ES-I3 (cell line): ENCODE data around the gene ZFAND3.

Source experiments
- H3K36me3 ChIP-seq: 2 replicates; pipeline ENCODE4 v1.6.1; 2013; ENCODE audit warnings: mild to moderate bottlenecking, low read length, control low read depth, moderate library complexity; ENCODE audit not compliant: insufficient read depth
- H3K4me1 ChIP-seq: 2 replicates; pipeline ENCODE4 v1.6.1; 2013; ENCODE audit warnings: mild to moderate bottlenecking, control low read depth, low read length; ENCODE audit not compliant: insufficient read depth
- H3K9ac ChIP-seq: 2 replicates; pipeline ENCODE4 v1.6.1; 2013; ENCODE audit warnings: low read depth, mild to moderate bottlenecking, low read length, moderate library complexity
- H3K9me3 ChIP-seq: 2 replicates; pipeline ENCODE4 v1.6.1; 2013; ENCODE audit warnings: mild to moderate bottlenecking, low read length, moderate library complexity; ENCODE audit not compliant: control insufficient read depth, insufficient read depth

Gene ZFAND3

GRCh38 chr6:38146734-38147027 lies 327.2 kb downstream of the ZFAND3 start:
- Histone ChIP-seq H3K9ac (no peak overlapping the region), H3K4me1 (0 out of 2 replicates have a peak, but pooled peaks cover 7% of the 10 kb centered on the region), H3K36me3 (no peaks in the 10 kb centered on the region), H3K9me3 (no peaks in the 10 kb centered on the region)

GRCh38 chr6:38148606-38149005 lies 329.1 kb downstream of the ZFAND3 start:
- Histone ChIP-seq H3K9me3 (no peaks in the 10 kb centered on the region), H3K36me3 (no peaks in the 10 kb centered on the region)

DNA sequence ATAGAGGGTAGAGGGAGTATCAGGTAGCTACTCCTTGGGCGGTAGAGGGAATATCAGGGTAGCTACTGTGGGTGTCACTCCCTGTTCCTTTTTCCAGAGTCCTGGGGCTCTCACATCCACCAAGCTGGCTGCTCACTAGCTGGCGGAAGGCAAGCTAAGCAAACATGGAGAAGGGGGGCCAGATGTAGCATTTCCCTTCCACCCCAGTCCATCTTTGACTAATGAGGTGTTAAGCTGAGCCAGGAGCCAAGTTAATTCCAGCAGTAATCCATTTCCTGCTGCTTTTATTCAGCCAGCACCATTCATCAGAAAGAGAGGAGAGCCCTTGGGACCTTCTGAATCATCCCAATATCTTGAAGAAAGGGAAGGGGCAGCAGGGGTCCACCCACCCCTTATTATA lies 330.0 kb downstream of the ZFAND3 start:
- Histone ChIP-seq H3K9me3 (no peaks in the 10 kb centered on the region), H3K36me3 (no peaks in the 10 kb centered on the region), H3K9ac (no peak overlapping the region), H3K4me1 (0 out of 2 replicates have a peak, but pooled peaks cover 12% of the 10 kb centered on the region)

More at GRCh38 chr6:38148606-38149005, 329.1 kb downstream of the ZFAND3 start:
- Histone ChIP-seq H3K9ac (no peak overlapping the region), H3K4me1 (0 out of 2 replicates have a peak, but pooled peaks cover 9% of the 10 kb centered on the region)

DNA sequence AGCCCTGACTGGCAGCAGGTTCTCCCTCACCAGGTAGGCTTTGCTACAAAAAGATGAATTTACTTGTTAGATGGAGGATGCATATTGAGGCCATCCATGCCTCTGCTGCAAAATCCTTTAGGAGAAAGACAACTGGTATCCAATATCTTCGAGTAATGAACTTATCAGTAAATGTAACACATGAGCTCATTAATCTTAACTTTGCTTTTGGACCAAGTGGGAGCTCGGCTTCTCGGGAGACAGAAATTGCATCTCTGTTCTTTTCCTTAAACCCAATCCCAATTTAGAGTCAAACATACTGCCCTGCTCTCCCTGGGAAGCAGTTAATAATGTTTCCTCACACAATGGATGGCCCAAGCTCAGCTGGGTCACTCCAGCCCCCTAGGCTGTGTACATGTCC lies 330.5 kb downstream of the ZFAND3 start:
- Histone ChIP-seq H3K9me3 (no peaks in the 10 kb centered on the region), H3K9ac (no peak overlapping the region), H3K36me3 (no peaks in the 10 kb centered on the region), H3K4me1 (0 out of 2 replicates have a peak, but pooled peaks cover 12% of the 10 kb centered on the region)

DNA sequence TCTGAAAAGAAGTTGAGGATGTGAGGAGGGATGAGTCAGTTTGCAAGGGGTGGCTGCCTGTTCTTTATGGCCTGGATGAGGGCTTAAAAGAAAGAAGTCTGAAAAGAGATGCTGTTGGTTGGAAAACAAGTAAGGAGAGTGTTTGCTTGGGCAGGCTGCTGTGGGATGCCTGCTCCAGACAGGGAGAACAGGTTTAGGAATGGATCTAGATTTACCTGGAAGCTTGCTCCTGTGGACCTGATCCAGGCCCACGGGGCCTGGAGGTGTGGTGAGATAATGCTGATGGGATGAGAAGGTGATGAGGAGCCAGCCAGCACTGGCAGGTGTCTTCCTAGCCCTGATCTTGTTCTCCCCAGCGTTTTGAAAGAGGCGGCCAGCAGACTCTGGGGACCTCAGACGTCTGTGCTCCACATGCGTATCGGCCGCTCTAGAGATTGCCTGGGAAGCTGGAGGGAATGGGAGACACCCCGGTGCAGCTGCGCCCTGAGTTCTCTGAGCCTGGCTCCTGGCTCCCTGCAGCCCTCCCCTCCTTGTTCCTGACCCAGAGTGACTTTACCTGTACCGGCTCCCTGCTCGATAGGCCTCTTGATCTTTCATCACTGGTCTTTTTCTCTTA lies 331.3 kb downstream of the ZFAND3 start:
- Histone ChIP-seq H3K9me3 (no peaks in the 10 kb centered on the region), H3K36me3 (no peaks in the 10 kb centered on the region), H3K4me1 (0 out of 2 replicates have a peak, but pooled peaks cover 12% of the 10 kb centered on the region), H3K9ac (no peak overlapping the region)

GRCh38 chr6:38151580-38152500 lies 332.3 kb downstream of the ZFAND3 start:
- H3K9me3 ChIP-seq: no peaks in the 10 kb centered on the region
- H3K36me3 ChIP-seq: no peaks in the 10 kb centered on the region
- H3K9ac ChIP-seq: no peak overlapping the region
- 0 out of 2 replicates have a peak, but pooled peaks cover 12% of the 10 kb centered on the region for H3K4me1 ChIP-seq

DNA sequence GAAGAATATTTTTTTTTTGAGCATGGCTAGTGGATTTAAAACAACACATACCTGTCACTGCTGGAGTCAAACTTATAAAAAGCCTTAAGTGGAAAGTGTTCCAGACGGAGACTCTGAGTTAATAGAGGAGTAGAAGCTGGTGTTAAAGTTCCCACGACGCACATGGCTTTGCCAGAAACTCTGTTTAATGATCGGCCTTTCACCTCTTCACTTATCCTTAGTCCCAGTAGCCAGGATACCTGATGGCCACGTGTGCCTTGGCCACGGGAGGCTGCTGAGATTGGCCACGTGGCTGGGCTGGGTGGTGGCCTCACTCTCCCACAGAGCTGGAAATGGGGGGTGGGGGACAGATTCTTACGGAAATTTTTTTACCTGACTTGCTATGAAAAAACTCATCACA lies 333.1 kb downstream of the ZFAND3 start:
- Histone ChIP-seq H3K36me3 (no peaks in the 10 kb centered on the region), H3K4me1 (0 out of 2 replicates have a peak, but pooled peaks cover 12% of the 10 kb centered on the region), H3K9ac (no peak overlapping the region), H3K9me3 (no peaks in the 10 kb centered on the region)

GRCh38 chr6:38153076-38153797 lies 333.7 kb downstream of the ZFAND3 start:
- H3K4me1 ChIP-seq: 0 out of 2 replicates have a peak, but pooled peaks cover 12% of the 10 kb centered on the region
- H3K36me3 ChIP-seq: no peaks in the 10 kb centered on the region
- H3K9ac ChIP-seq: no peak overlapping the region
- no peaks in the 10 kb centered on the region for H3K9me3 ChIP-seq

DNA sequence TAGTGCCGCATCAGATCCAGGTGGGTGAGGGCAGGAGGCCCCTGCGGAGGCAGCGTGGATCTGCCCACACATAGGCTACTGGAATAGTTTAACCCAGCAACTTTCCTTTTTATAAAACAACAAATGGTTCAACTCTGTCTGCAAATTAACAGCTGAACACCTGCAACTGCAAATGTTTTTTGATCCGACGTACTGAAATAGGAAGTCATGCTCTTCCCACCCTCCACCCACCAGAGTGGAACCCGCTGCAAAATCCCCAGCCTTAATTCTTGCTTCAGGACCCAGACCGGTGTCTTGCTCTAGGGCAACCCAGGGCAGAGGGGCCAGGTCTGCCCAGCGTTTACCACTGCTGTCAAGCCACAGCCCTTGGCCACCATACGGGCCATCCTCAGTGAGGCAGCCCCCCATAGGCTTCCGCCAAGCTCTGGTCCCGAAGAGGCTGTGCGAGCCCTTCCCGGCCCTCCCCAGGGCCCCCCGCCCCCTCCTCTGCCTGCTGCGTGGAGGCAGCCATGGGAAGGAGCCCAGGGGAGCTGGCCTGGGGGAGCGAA lies 334.3 kb downstream of the ZFAND3 start:
- Histone ChIP-seq H3K9ac (no peak overlapping the region), H3K9me3 (no peaks in the 10 kb centered on the region), H3K4me1 (0 out of 2 replicates have a peak, but pooled peaks cover 11% of the 10 kb centered on the region), H3K36me3 (no peaks in the 10 kb centered on the region)

GRCh38 chr6:38154731-38155130 lies 335.2 kb downstream of the ZFAND3 start:
- H3K4me1 ChIP-seq: 0 out of 2 replicates have a peak, but pooled peaks cover 5% of the 10 kb centered on the region
- H3K9ac ChIP-seq: no peak overlapping the region
- no peaks in the 10 kb centered on the region for H3K9me3 ChIP-seq
- H3K36me3 ChIP-seq: no peaks in the 10 kb centered on the region

GRCh38 chr6:38155144-38155543 lies 335.6 kb downstream of the ZFAND3 start:
- H3K9ac ChIP-seq: no peak overlapping the region
- H3K9me3 ChIP-seq: no peaks in the 10 kb centered on the region

DNA sequence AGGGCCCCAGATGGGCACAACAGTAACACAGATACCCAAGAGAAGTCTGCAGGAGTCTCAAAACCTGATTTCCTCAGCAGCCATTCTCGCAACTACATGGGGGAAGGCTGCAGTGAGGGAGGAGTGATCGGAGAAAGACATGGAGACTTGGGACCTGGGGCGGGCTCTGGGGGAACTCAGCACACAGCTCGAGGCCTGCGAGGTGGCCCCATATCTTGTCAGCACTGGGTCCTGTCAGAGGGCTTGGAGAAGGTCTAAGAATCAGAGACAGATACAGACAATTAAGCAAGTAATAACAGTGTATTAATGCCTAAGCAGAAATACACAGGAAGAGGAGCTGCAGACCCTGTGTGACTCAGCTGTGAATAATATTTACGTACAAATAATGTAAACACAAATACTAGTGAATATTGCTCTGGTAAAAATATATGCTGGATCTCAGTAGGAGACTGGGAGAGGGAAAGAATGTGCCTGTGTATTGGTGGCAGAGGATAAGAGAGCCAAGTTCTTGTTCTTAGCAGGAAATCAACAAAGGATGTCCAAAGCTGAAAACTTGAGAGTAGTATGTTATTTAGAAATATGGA lies 336.2 kb downstream of the ZFAND3 start:
- Histone ChIP-seq H3K4me1 (0 out of 2 replicates have a peak, but pooled peaks cover 5% of the 10 kb centered on the region), H3K36me3 (no peaks in the 10 kb centered on the region), H3K9ac (no peak overlapping the region), H3K9me3 (no peaks in the 10 kb centered on the region)

More at GRCh38 chr6:38155144-38155543, 335.6 kb downstream of the ZFAND3 start:
- Histone ChIP-seq H3K36me3 (no peaks in the 10 kb centered on the region), H3K4me1 (0 out of 2 replicates have a peak, but pooled peaks cover 5% of the 10 kb centered on the region)

GRCh38 chr6:38156818-38157565 lies 337.5 kb downstream of the ZFAND3 start:
- 0 out of 2 replicates have a peak, but pooled peaks cover 5% of the 10 kb centered on the region for H3K4me1 ChIP-seq
- no peaks in the 10 kb centered on the region for H3K9me3 ChIP-seq
- no peak overlapping the region for H3K9ac ChIP-seq
- no peaks in the 10 kb centered on the region for H3K36me3 ChIP-seq
